ENCODE data around the gene SMARCB1.
A peak's percentile ranks its signal among the peaks of the same experiment; 100 is the strongest.

Gene SMARCB1

DNA sequence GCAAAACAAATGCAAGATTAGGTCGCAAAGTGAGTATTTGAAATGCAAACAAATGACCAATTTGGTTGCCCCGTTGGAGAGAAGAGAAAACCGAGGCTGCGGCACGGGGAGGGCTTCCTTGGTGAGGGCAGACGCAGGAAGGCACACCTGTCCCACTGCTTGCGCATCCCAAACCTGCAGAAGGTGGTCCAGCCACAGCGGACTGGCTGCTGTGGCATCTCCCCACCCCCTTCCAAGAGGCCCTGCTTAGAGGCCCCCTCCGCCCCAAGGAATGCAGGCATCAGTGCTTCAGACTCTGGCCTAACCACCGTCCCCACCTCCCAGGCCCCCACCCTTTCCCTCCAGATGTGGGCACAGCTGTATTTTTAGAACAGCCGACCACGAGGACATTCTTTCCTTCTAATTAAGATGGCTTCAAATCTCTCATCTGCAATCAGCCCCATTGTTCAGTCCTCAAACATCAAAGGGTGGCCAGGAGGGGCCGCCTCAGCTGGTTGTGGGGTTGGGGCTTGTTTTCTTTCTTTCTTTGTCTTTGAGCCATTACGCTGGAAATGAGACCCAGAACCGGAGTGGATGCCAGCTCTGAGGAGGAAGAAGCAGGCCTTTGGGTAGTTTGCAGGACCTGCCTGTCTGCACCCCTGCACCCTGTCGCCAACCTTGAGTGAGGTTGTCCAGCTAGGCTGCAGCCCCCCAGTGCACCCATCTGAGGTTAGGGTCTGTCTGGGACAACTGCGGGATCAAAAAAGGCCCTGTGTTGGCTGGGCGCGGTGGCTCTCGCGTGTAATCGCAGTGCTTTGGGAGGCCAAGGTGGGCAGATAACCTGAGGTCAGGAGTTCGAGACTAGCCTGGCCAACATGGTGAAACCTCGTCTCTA, 61.5 kb downstream of the SMARCB1 start:
- in situ Hi-C loops (cut with MboI; ENCODE audit: low pct_unique_long_range_greater_than_20kb, low sequenced_read_pairs, unreplicated experiment), result no loop called here
- TF ChIP-seq, protein P1, sequence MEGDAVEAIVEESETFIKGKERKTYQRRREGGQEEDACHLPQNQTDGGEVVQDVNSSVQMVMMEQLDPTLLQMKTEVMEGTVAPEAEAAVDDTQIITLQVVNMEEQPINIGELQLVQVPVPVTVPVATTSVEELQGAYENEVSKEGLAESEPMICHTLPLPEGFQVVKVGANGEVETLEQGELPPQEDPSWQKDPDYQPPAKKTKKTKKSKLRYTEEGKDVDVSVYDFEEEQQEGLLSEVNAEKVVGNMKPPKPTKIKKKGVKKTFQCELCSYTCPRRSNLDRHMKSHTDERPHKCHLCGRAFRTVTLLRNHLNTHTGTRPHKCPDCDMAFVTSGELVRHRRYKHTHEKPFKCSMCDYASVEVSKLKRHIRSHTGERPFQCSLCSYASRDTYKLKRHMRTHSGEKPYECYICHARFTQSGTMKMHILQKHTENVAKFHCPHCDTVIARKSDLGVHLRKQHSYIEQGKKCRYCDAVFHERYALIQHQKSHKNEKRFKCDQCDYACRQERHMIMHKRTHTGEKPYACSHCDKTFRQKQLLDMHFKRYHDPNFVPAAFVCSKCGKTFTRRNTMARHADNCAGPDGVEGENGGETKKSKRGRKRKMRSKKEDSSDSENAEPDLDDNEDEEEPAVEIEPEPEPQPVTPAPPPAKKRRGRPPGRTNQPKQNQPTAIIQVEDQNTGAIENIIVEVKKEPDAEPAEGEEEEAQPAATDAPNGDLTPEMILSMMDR (IDR thresholded peaks at IDR 0.05; ENCODE audit: extremely low read depth, insufficient read depth, missing control alignments), result no peak
- no peak for DNase-seq (ENCODE audit: low spot score)

DNA sequence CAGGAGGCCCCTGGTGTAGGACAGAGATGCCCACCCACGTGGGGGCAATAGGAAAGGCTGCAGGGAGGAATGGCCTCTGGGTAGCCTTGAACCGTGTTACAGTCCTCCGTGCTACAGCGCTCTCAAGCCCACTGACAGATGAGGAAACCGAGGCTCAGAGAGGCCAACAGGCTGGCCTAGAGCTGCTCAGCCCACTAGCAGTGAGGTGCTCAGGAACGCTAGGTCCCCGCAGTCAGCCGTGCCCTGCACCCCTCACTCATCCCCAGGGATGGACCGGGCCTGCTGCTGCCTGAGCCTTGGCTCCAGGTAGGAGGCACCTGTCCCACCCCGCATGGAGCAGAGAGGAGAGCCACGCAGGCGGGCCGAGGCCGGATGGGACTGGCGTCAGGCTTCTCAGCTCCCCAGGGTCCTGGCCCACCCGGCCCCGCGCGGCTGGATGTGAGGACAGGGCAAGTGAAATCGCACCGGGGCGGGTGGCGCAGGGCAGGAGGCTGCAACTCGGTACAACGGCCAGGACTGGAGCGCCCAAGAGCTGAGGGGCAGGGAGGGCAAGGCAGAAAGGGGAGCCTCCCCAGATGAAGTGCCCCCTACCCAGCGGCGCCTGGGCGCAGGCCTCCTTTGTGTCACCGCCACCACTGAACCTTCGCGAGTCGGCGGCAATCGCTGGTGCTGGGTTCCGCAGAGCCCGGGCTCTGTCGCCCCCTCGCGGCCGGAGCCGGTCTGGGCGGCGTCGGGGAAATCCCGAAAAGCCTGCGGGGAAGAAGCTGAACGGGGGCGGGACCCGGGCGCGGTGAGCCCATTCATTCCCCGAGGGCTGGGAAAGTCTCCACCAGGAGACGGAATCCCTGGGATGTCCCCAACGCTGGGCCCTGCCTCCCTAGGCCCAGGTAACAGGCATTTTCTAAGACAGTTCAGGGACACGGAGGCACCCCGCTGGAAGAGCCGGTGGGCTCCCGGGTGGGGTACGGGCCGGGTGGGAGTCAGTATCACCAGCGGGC, 62.5 kb downstream of the SMARCB1 start:
- peak; percentile 91 for DNase-seq (ENCODE audit: low spot score)
- in situ Hi-C loops (cut with MboI; ENCODE audit: low pct_unique_long_range_greater_than_20kb, low sequenced_read_pairs, unreplicated experiment), result loop anchor here (10.0 kb wide), 1 partner anchor 155 kb away; the partner anchor contains the start of gene RGL4
- TF ChIP-seq, protein P1 (IDR thresholded peaks at IDR 0.05; ENCODE audit: extremely low read depth, insufficient read depth, missing control alignments), result peak; percentile 99

DNA sequence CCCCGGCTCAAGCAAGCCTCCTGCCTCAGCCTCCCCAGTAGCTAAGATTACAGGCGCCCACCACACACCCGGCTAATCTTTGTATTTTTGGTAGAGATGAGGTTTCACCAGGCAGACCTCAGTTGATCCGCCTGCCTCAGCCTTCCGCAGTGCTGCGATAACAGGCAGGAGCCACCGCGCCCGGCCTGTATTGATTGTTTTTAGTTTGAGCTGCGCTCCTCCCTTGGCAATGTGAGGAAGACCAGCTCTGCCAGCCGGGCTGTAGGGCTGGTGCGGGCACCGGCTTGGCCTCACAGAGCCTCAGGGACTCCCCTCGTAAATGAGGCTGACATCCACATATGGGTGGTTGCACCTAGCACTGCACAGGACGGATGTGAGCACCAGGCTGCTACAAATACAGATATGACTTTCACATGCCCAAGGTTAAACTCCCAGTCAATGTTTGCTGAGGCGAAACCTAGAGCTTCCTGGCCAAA, 63.4 kb downstream of the SMARCB1 start:
- TF ChIP-seq, protein P1 (IDR thresholded peaks at IDR 0.05; ENCODE audit: extremely low read depth, insufficient read depth, missing control alignments), result no peak
- in situ Hi-C loops (cut with MboI; ENCODE audit: low pct_unique_long_range_greater_than_20kb, low sequenced_read_pairs, unreplicated experiment), result loop anchor here (10.0 kb wide), 1 partner anchor 155 kb away; the partner anchor contains the start of gene RGL4
- no peak for DNase-seq (ENCODE audit: low spot score)

DNA sequence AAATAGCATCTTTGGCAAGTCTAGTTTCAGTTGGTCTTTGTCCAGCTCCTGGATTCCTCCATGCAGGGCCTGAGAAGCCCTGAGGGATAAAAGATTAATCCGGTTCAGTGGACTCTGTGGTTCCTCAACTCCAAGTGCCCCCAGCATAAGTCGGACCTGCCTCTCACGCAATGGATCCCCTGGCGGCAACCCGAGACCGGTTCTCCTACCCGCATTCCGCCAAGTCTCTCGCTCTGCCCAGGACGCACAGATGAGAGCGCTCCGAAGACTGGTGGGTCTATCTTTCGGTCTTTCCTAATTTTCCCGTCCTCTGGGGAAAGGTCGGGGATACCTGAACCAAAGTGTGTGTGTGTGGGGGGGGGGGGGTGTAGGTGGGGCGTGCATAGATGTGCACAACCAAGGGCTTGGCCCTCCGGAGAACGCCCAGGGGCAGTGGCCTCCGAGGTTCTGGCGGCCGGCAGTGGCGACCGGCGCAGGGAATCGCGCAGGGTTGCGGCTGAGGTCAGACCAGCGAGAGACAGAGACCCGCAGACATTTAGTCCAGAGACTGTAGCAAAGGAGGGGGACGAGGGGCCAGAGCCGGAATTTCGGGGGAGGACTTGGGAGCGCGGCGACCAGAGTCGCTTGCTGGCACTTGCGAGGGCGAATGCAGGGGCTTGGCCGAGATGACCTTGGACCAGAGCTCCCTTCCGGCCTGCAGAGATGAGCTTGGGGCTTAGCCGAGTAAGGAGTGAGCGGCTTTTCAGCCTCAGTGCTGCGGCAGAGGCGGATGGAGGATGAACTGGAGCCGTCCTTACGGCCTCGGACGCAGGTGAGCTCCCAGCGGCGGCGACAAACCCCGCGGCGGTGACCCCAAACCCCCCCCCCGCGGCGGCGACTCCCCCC, 70.2 kb downstream of the SMARCB1 start:
- TF ChIP-seq, protein P1 (IDR thresholded peaks at IDR 0.05; ENCODE audit: extremely low read depth, insufficient read depth, missing control alignments), result no peak
- in situ Hi-C loops (cut with MboI; ENCODE audit: low pct_unique_long_range_greater_than_20kb, low sequenced_read_pairs, unreplicated experiment), result loop anchor here (10.0 kb wide), 1 partner anchor 162 kb away; the partner anchor contains the start of gene RGL4
- no peak for DNase-seq (ENCODE audit: low spot score)

DNA sequence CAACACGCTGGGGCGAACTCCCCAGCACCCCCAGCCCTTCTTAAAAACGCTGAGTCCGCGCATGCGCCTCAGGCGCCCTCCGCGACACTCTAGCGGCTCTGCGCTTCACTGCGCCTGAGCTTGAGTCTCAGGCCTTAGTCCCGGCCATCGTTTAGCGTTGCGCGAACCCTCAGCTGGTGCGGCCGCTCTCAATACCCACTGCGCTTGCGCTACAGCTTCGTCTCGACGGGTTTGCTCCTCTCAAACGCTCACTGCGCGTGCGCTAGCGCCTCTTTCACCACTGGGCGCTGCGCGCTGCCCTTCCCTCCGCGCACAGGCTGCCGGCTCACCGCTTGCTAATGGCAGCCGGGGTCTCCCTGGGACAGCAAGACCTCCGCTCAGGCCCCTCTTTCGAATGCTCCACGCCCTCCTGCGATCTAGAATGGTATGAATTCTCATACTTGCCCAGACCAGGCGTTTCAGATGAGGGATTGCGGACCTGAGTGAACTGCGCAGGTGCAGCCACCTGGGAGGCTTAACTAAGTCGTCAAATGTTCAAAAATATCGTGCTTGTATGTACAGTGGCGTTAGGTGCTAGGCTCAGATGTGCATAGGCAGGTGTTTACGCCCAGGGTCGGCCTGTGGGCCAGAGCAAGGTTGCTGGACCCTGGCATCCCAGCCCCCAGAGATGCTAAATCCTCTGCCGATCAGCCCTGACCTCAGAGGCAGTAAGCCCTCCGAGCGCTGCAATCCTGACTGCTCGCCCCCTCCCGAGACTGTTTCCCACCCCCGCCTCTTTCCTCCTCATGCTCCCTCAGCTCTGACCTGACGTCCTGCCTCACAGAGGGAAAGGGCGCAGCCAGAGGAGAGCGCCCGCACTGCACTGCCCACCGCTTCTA, 71.1 kb downstream of the SMARCB1 start, which contains the start of gene SLC2A11:
TSS of gene SLC2A11 (plus strand) at position 270 of the 878 bp plus-strand sequence. CDS start at position 395, 125 bp downstream.
- in situ Hi-C loops (cut with MboI; ENCODE audit: low pct_unique_long_range_greater_than_20kb, low sequenced_read_pairs, unreplicated experiment), result loop anchor here (10.0 kb wide), 1 partner anchor 163 kb away; the partner anchor contains the start of gene RGL4
- TF ChIP-seq, protein P1 (IDR thresholded peaks at IDR 0.05; ENCODE audit: extremely low read depth, insufficient read depth, missing control alignments), result no peak
- DNase-seq (ENCODE audit: low spot score), result peak; percentile 99

Data from GM13977 (cell line).